Sigmoid colon (tissue), 7 donors: ENCODE results near the gene ETF1. TPM values are rescaled to one million over a fixed set of nuclear protein-coding genes. Genes with fewer than 3 reads are reported as not detected.

Source experiments
- DNase-seq: peaks from one replicate; pipeline ENCODE4 v3.0.0-alpha.2; 2019
- H3K27ac ChIP-seq, 4 donors: fragments of 200-600 bp; sonication (generic); one replicate each; pipeline ENCODE4 v1.5.1; 2016 to 2019; ENCODE audit warnings: mild to moderate bottlenecking in 1 of 4
- H3K27me3 ChIP-seq, 3 donors: fragments of 200-600 bp; sonication (generic); one replicate each; pipeline ENCODE4 v1.5.1; 2019; ENCODE audit warnings: mild to moderate bottlenecking in 1 of 3
- H3K36me3 ChIP-seq, 4 donors: fragments of 200-600 bp; sonication (generic); one replicate each; pipeline ENCODE4 v1.5.1; 2016 to 2019
- H3K4me1 ChIP-seq, 4 donors: fragments of 200-600 bp; sonication (generic); one replicate each; pipeline ENCODE4 v1.5.1; 2017 to 2019
- H3K4me3 ChIP-seq, 4 donors: fragments of 200-600 bp; sonication (generic); one replicate each; pipeline ENCODE4 v1.5.1; 2017 to 2019; ENCODE audit warnings: mild to moderate bottlenecking in 2 of 4, moderate library complexity in 1 of 4
- H3K9me3 ChIP-seq, 4 donors: fragments of 200-600 bp in 3 of 4; sonication (generic) in 3 of 4; one replicate each; pipeline versions ENCODE4 v1.5.1 to v1.6.1; 2013 to 2019
- EP300 ChIP-seq, 4 donors: sonication (generic); formaldehyde crosslinking; IDR thresholded peaks; one replicate each; pipeline ENCODE4 v1.6.1; 2017; ENCODE audit warnings: antibody characterized with exemption in 4 of 4
- POLR2A ChIP-seq, 2 donors: fragments of 450-650 bp; IDR thresholded peaks; one replicate each; pipeline ENCODE4 v1.6.1; 2016; ENCODE audit warnings: antibody characterized with exemption in 2 of 2, mild to moderate bottlenecking in 2 of 2, moderate library complexity in 2 of 2
- POLR2AphosphoS5 ChIP-seq, 4 donors: sonication (generic); formaldehyde crosslinking; IDR thresholded peaks; one replicate each; pipeline ENCODE4 v1.6.1; 2017; ENCODE audit warnings: antibody characterized with exemption in 4 of 4
- WGBS, 2 donors: extraction: QIAGEN DNeasy Blood & Tissue Kit; methylation state at CpG; one replicate each; pipeline ENCODE4 v1.1.7; 2013; 5-methylcytosine and 5-hydroxymethylcytosine counted together
- intact Hi-C: fragments of 100-400 bp; cut with DNase I; formaldehyde crosslinking; loops from one replicate; pipeline ENCODE4 v1.15.1; 2023
- polyA plus RNA-seq, 3 donors: library from polyadenylated mRNA; stranded (reverse); fragments of 200-250 nt; gene quantifications; one replicate each; pipeline ENCODE4 v1.2.3, GENCODE V29; 2013
- total RNA-seq, 4 donors: library from RNA; depleted of rRNA; stranded (reverse); fragments of >200 nt; gene quantifications; one replicate each; pipeline ENCODE4 v1.1.0, GENCODE V29; 2016
- TF ChIP-seq, protein P1 (sequence below), 4 experiments: fragments of 450-650 bp in 3 of 4; fragments of 200-600 bp in 1 of 4; IDR thresholded peaks; one replicate each; pipeline ENCODE4 v1.5.1; 2016 to 2019; ENCODE audit warnings: antibody characterized with exemption in 4 of 4, mild to moderate bottlenecking in 3 of 4, moderate library complexity in 2 of 4
- donor health status: healthy with polysubstance abuse.
- donor health status: Bipolar disorder and iron deficiency.
- donor health status: healthy.

The ETF1 gene
- total and polyA plus RNA-seq, 7 donors = 49.9 to 117 (median 67.0) TPM

DNA sequence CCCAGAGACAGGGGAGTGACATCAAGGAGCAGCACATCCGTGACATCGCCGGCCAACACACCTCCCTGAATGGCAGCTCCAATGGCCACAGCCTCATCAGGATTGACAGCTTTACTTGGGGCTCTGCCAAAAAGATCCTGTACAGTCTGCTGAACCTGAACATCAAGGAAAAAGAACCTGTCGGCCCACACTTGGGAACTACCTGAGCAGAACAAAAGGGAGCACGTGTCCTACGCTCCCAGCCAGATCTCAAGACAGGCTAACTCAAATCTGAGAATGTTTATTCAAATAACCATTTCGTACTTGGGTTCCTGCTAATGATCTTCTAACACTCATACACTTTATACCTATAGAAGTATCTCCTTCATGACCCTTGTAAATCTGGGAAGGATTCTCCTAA lies 16.9 kb upstream of the ETF1 start:
- DNase-seq = no peak
- H3K4me1 ChIP-seq = peaks cover 0 to 5% (median 0%) of the 10 kb centered on the region in 4 donors
- TF ChIP-seq, protein P1, sequence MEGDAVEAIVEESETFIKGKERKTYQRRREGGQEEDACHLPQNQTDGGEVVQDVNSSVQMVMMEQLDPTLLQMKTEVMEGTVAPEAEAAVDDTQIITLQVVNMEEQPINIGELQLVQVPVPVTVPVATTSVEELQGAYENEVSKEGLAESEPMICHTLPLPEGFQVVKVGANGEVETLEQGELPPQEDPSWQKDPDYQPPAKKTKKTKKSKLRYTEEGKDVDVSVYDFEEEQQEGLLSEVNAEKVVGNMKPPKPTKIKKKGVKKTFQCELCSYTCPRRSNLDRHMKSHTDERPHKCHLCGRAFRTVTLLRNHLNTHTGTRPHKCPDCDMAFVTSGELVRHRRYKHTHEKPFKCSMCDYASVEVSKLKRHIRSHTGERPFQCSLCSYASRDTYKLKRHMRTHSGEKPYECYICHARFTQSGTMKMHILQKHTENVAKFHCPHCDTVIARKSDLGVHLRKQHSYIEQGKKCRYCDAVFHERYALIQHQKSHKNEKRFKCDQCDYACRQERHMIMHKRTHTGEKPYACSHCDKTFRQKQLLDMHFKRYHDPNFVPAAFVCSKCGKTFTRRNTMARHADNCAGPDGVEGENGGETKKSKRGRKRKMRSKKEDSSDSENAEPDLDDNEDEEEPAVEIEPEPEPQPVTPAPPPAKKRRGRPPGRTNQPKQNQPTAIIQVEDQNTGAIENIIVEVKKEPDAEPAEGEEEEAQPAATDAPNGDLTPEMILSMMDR (IDR thresholded peaks at IDR 0.05) = no peak
- TF ChIP-seq EP300 (IDR thresholded peaks at IDR 0.05) (no peak), POLR2A (IDR thresholded peaks at IDR 0.05) (no peak), POLR2AphosphoS5 (IDR thresholded peaks at IDR 0.05) (no peak)
- no peak overlapping the region for H3K4me3 ChIP-seq
- 82 to 93% methylated on average over 7 of the region's 7 CpGs for WGBS, 2 donors
- intact Hi-C loops = no loop called here
- H3K9me3 ChIP-seq = no peaks in the 10 kb centered on the region
- H3K36me3 ChIP-seq = peaks cover 57 to 98% (median 67%) of the 10 kb centered on the region in 4 donors
- no peaks in the 10 kb centered on the region for H3K27me3 ChIP-seq
- H3K27ac ChIP-seq = no peak overlapping the region

DNA sequence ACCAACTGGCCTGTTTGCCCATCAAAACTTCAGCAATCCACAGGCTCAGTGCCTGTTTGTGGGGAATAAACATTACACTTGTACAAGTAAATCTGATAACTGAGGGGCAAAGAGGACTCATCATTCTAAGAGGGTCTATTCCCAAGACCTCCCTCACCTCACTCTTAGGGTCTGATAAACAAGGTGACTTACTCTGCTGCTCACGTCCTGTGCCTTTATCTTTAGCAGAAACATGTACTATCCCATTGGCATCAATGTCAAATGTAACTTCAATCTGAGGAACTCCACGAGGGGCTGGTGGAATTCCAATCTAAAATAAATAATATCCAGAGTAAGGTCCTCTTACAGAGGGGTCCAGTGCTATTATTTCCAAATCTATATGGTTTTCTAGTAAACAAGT lies 14.6 kb upstream of the ETF1 start:
- Histone ChIP-seq H3K27ac (no peak overlapping the region), H3K36me3 (peaks cover 51 to 91% (median 63%) of the 10 kb centered on the region in 4 donors), H3K9me3 (no peaks in the 10 kb centered on the region), H3K4me1 (no peaks in the 10 kb centered on the region), H3K4me3 (no peak overlapping the region), H3K27me3 (no peaks in the 10 kb centered on the region)
- no peak for DNase-seq
- TF ChIP-seq EP300 (IDR thresholded peaks at IDR 0.05) (no peak), POLR2A (IDR thresholded peaks at IDR 0.05) (no peak), POLR2AphosphoS5 (IDR thresholded peaks at IDR 0.05) (no peak)
- TF ChIP-seq, protein P1 (IDR thresholded peaks at IDR 0.05) = no peak
- intact Hi-C loops = no loop called here
- 88 to 95% methylated on average over 2 of the region's 2 CpGs for WGBS, 2 donors

DNA sequence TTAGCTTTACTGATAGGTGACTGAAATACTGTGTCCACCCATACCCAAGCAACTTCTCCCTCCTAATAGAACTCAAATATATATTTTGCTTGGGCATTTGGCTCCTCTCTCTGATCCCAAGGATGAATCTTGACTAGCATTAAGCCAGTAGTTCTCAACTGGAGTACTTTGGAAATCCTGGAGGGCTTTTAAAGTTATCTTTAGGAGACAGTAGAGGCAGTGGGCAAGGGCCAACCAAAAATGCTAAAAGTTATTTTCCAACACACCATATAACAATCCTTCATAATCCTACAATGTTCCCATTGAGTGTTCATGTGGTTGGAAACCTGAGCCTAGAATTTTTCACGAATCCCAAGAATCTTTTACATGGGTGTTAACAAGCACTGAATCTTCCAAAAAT lies 11.1 kb upstream of the ETF1 start:
- Histone ChIP-seq H3K4me1 (no peaks in the 10 kb centered on the region), H3K4me3 (no peak overlapping the region), H3K9me3 (no peaks in the 10 kb centered on the region), H3K27ac (no peak overlapping the region), H3K36me3 (peaks cover 29 to 65% (median 37%) of the 10 kb centered on the region in 4 donors), H3K27me3 (no peaks in the 10 kb centered on the region)
- WGBS, 2 donors = 85 to 88% methylated on average over 1 of the region's 1 CpG
- intact Hi-C loops = no loop called here
- no peak for DNase-seq
- TF ChIP-seq, protein P1 (IDR thresholded peaks at IDR 0.05) = no peak
- TF ChIP-seq POLR2A (IDR thresholded peaks at IDR 0.05) = no peak

DNA sequence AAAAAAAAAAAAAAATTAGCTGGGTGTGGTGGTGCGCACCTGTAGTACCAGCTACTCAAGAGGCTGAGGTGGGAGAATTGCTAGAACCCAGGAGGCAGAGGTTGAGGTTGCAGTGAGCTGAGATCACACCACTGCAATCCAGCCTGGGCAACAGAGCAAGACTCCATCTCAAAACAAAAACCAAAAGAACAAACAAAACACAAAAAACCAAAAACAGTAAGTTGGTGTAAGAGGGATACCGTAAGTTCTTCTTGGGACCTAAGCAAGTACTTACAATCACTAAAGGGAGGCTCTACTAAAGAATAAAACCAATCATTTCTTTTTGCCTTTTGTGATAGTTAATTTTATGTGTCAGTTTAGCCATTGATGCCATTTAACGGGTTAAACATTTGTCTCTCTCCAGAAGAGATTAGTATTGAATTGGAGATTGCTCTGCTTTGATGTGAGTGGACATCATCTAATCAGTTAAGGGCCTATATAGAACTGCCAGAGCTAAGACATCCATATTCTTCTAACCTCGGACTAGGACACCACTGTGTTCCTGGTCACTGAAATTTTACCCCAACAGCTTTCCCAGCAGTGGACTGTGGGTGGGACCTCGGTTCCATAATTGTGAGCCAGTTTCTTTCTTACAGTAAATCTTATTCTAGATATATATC lies 10.5 kb upstream of the ETF1 start:
- H3K27me3 ChIP-seq = no peaks in the 10 kb centered on the region
- TF ChIP-seq POLR2AphosphoS5 (IDR thresholded peaks at IDR 0.05) = no peak
- TF ChIP-seq EP300 (IDR thresholded peaks at IDR 0.05) = no peak
- TF ChIP-seq POLR2A (IDR thresholded peaks at IDR 0.05) = no peak
- TF ChIP-seq, protein P1 (IDR thresholded peaks at IDR 0.05) = no peak
- H3K4me3 ChIP-seq = no peak overlapping the region
- intact Hi-C loops = no loop called here
- H3K27ac ChIP-seq = no peak overlapping the region
- H3K4me1 ChIP-seq = peaks cover 0 to 3% (median 0%) of the 10 kb centered on the region in 4 donors
- 87 to 89% methylated on average over 5 of the region's 5 CpGs for WGBS, 2 donors
- H3K36me3 ChIP-seq = peaks cover 27 to 59% (median 33%) of the 10 kb centered on the region in 4 donors
- no peaks in the 10 kb centered on the region for H3K9me3 ChIP-seq
- DNase-seq = no peak

DNA sequence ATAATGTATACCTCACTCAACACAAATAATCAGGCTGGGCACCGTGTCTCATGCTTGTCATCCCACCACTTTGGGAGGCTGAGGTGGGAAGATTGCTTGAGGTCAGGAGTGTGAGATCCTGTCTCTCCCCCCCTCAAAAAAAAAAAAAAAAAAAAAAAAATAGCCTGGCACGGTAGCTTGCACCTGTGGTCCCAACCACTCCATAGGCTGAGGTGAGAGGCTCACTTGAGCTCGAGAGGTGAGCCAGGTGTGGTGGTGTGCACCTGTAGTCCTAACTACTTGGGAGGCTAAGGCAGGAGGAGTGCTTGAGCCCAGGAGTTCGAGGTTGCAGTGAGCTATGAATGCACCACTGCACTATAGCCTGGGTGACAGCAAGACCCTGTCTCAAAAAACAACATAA lies 9.6 kb upstream of the ETF1 start:
- Histone ChIP-seq H3K4me3 (no peak overlapping the region), H3K27me3 (no peaks in the 10 kb centered on the region), H3K36me3 (peaks cover 19 to 50% (median 25%) of the 10 kb centered on the region in 4 donors), H3K9me3 (no peaks in the 10 kb centered on the region), H3K27ac (no peak overlapping the region), H3K4me1 (peaks cover 0 to 13% (median 5%) of the 10 kb centered on the region in 4 donors)
- intact Hi-C loops = no loop called here
- 90 to 92% methylated on average over 4 of the region's 4 CpGs for WGBS, 2 donors
- no peak for DNase-seq
- no peak for TF ChIP-seq POLR2A (IDR thresholded peaks at IDR 0.05)
- no peak for TF ChIP-seq POLR2AphosphoS5 (IDR thresholded peaks at IDR 0.05)
- TF ChIP-seq EP300 (IDR thresholded peaks at IDR 0.05) = no peak
- TF ChIP-seq, protein P1 (IDR thresholded peaks at IDR 0.05) = no peak
